COLO829 (cell line): ENCODE results near the gene TFPT.

ENCODE experiments used
- DNase-seq: peaks from one replicate; pipeline ENCODE4 v3.0.0; 2012; ENCODE audit warnings: low spot score

TFPT gene

DNA sequence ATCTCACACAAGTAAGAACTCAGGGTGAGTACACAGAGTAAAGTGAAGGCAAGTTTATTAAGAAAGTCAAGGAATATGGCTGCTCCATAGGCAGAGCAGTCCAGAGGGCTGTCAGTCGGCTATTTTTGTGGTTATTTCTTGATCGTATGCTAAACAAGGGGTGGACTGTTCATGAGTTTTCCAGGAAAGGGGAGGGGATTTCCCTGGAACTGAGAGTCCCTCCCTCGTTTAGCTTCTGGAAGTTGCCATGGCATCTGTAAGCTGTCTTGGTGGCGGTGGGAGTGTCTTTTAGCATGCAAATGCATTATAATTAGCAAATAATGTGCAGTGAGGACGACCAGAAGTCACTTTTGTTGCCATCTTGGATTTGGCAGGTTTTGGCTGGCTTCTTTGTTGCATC is 46.0 kb downstream of the TFPT start:
- DNase-seq, result no peak

DNA sequence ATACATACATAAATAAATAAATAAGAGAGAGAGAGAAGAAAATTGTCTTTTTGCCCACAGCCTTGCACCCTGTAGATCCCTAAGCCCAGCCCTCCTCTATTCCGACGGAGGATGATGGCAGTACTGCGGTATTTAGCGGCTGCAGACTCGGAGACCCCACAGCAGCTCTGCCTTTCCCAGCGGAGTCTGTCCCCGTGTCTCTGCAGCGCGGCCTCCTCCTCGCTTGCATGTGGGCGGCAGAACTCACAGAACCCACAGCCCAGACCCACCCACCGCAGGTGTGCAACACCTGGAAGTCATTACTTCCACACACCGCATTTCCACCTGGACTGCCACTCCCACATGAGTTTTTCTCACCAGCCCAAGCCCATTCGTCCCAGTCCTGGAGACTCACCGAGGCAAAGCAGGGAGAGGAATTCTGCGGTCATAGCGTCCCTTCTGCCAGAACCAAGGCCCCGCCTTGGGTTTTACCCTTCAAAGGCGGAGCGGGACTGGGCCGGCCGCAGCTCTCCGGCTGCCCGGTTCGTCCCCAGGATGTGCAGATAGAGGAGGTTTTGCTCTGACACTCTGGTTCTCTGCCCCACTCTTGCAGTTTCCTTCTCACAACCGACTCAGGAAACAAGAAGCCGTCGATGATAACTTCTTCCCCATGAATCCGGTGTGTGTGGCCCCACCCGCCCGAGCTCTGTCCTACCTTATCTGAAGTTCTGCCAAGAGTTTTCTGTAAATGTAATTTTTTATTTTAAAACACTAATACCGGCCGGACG is 51.9 kb downstream of the TFPT start, which contains the start of gene VSTM1:
Gene VSTM1 (minus strand): TSS at position 548 of the 767 bp plus-strand sequence. CDS start 120 bp downstream, at position 428.
- no peak for DNase-seq

DNA sequence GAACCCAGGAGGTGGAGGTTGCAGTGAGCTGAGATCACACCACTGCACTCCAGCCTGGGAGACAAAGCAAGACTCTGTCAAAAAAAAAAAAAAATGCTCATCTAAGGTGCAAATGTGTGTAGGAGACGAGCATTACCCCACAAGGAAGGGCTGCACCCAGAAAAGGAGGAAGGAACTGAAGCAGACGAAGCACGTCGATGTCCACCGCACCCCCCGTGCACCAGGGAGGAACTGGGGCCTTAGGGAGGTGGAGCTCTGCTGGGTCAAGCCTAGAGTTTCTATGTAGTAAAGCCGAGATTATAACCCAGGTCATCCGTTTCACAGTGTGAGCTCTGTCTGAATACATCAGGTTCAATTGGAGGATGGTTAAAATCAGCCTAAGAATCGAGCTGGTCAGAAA is 52.8 kb downstream of the TFPT start:
- no peak for DNase-seq
